AG08395 (cell line): ENCODE results near the gene MCF2L.

Experiments used
- DNase-seq: peaks from one replicate; pipeline ENCODE4 v3.0.0; 2012; ENCODE audit warnings: mixed read lengths, low spot score

MCF2L gene

DNA sequence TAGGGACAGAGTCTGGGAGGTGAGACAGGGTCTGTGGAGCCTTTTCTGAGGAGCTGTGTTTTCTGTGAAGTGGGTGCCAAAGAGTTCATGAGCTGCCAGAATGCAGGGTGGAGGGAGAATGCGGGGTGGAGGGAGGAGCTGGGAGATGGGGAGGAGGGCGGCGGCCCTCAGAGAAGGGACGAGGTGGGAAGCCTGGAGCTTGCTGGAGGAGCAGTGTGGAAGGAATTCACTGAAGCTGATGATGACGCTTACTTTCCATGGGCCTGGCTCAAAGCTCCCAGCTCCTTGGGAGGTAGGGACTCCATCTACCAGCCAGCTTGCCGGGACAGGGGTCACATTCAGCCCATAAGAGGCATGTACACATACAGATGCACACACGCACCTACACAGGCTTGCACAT lies 62.5 kb downstream of the MCF2L start:
- DNase-seq: no peak

DNA sequence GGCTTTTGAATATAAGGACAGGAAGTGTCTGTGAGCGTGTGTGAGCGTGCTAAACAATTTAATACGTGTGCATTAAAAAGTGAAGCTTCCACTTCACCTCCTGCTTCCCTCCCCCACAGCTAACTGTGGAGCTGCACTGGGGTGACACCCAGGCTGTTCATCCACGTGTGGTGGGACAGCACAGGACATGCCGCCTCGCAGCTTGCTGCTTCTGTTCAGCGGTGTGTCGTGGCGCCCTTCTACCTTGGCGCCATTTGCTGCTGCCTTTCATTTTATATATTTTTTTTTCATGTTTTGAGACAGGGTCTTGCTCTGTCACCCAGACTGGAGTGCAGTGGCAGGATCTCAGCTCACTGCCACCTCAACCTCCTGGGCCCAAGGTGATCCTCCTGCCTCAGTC lies 63.3 kb downstream of the MCF2L start:
- no peak for DNase-seq

DNA sequence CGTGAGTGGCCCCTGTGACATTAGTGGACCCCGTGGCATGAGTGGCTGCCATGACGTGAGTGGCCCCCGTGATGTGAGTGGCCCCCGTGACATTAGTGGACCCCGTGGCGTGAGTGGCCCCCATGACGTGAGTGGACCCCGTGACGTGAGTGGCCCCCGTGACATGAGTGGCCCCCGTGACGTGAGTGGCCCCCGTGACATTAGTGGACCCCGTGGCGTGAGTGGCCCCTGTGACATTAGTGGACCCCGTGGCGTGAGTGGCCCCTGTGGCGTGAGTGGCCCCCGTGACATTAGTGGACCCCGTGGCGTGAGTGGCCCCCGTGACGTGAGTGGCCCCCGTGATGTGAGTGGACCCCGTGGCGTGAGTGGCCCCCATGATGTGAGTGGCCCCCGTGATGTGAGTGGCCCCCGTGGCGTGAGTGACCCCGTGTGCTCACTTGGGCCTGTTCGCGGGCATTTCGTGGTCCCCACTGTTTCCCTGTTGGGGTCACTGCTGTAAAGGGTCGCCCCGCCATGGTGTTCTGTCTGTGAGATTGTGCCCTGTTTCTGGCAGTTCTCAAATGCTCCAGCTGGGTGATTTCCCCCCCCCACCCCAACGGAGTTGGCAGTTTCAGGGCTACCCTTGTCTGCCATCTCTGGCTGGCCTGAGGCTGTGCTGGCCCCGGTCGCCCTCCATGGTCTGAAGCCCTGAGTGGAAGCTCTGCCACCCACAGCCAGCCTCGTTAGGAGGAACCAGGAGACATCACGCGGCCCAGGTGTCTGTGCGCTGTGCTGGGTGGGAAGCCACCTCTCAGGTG lies 64.2 kb downstream of the MCF2L start:
- no peak for DNase-seq

DNA sequence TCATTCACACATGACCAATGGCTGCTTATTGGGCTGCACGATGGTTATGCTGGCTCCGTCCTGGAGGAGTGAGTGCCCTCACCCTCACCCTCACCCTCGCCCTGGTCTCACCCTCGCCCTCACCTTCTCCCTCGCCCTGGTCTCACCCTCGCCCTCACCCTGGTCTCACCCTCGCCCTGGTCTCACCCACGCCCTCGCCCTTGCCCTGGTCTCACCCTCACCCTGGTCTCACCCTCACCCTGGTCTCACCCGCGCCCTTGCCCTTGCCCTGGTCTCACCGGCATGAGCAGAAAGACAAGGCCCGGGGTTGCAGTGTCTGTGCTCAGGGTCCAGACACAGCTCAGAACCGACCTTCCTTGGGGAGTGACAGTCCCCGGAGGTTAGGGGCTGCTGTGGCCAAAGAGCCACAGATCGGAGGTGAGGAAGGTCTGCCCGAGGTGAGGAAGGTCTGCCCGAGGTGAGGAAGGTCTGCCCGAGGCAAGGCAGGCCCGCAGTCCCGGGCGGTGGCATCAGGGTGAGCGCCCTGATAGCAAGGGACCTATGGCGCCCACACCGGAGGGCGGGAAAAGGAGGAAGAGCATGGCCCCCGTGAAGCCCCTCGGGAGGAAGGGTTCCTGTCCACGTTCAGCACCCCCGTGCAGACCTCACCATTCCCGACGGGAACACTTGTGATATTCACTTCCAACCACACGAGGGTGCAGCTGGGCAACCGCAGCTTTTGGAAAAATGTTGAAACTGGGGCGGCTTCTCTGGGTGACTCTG lies 65.6 kb downstream of the MCF2L start:
- DNase-seq: no peak

DNA sequence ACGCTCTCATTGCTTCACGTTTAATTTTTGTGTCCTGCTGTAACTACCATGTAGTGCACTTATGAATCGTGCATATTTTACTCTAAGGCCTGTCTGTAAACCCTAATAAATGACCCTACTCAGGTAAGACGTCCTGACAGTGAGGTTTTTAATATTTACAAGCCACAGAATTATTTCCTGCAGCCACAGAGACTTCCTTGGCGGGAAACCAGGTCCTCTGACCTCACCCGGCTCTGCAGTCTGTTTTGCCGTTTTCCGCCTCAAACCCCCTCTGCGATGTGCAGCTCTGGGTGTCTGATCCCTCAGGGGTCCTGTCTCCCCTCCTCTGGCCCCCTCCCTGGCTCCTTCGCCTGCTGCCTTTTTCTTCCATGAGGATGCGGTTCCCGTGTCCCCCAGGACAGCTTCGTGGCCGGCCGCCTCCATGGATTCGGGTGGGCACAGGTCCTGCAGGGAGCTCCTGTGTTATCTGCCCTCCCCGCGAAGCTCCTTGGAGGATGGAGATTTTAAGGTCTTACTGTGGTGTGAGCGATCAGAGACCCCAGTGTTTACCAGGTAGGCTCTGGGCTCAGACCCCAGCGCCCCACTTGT lies 66.3 kb downstream of the MCF2L start:
- peak; percentile 88 for DNase-seq

DNA sequence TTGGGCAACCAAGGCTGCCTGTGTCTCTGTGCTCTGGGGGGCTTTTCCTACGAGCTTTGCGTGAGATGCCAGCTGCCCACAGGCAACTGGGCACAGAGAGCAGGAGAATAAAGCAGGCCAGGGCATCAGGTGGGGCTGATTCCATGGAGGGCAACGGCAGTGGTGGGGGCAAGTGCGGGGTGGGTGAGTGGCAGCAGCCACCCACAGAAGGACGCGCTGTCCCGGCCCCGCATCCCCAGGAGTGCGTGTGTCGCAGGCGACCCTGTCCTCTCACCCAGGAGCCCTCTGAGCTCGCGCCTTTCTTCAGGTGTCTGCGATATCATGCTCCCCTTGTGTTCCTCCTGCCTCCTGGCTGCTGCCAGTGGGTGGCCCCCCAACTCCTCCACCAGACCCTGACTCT lies 67.4 kb downstream of the MCF2L start:
- no peak for DNase-seq

DNA sequence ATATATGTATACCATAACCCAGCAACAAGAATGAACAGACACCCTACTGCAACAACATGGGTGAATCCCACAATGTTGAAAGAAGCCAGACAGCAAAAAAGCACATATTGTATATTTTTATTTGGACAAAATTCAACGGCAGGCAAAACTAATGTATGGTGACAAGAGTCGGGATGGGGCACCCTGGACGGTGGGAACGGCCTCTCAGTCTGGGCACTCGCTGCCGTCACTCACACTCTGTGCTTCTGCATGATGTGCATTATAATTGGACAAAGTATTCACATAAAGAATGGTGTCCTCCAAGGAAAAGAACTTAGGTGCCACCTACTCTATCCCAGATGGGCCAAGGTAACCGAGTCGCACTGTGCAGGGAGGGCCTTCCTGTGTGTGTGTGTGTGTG lies 71.0 kb downstream of the MCF2L start:
- no peak for DNase-seq

DNA sequence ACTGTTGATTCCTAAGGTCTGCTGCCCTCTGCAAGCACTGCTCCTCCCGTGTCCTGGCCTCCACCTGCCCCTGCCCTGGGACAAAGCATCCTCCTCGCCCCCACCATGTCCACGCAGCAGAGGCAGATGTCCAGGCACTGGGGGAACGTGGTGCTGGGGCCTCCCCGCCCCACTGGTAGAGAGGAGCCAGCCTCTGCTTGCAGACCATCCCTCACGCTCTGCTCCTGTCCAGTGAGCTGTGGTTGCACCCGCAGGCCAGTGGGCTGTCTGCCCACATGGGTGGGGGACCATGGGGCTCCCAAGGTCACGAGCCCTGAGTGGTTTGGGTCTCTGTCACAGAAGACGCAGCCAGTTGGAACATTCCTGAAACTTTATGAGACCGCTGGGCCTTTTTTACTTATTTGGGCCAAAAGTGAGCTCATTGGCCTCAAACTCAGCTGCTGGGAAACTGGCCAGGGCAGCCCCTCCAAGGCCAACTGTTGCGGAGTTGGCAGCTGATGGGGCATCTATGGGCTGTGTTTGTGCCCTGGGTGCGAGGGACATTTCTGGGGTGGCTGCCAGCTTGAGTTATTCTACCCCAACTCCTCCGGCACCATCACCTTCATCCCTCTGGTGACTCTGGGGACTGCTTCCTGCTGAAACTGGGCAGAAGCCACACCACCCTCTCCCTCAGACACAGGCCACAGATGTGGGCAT lies 71.7 kb downstream of the MCF2L start:
- no peak for DNase-seq

DNA sequence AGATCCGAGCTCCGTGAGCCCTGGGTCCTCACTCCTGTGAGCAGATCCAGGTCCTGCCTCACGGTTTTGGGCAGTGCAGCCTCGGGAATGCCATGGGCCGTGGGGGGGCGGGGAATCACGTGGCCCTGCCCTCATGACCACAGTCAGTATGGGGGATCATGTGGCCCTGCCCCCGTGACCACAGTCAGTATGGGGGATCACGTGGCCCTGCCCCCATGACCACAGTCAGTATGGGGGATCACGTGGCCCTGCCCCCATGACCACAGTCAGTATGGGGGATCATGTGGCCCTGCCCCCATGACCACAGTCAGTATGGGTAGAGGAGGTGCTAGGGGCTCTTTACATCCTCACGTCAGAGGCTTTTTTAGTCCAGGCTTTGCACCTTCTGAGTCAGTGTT lies 72.3 kb downstream of the MCF2L start:
- no peak for DNase-seq

DNA sequence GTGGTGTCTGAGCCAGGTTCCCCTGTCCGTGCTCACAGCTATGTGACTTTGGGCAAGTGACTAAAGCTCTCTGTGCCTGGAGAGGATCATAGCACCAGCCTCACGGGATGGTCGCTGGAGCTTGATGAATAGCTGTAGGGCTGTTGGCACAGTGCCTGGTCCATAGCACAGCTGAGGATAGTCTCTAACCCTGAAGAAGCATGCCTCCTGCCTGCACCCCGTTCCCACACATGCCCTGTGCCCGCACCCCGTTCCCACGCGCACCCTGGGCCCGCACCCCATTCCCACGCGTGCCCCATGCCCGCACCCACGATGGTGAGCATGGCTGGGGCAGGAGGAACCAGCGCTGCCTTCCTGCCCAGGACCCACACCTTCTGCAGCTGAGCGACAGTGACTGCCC lies 72.9 kb downstream of the MCF2L start:
- no peak for DNase-seq

DNA sequence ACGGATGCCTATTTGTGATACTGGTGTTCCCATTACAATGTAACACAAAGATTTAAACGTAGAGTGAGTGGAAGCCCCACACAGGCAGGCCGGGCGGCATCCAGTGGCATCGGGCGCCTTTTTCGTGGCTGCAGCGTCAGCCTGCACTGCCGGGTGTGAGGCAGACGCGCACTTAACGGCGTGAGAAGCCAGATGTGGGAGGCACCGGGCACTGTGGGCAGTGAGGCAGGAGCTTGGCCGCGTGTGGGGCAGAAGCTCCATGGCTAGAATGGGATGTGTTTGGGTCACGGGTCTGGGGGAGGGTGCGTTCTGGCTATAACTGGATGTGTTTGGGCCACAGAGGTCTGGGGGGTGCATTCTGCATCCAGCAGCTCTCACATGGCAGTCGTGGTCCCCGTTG lies 73.4 kb downstream of the MCF2L start:
- no peak for DNase-seq

DNA sequence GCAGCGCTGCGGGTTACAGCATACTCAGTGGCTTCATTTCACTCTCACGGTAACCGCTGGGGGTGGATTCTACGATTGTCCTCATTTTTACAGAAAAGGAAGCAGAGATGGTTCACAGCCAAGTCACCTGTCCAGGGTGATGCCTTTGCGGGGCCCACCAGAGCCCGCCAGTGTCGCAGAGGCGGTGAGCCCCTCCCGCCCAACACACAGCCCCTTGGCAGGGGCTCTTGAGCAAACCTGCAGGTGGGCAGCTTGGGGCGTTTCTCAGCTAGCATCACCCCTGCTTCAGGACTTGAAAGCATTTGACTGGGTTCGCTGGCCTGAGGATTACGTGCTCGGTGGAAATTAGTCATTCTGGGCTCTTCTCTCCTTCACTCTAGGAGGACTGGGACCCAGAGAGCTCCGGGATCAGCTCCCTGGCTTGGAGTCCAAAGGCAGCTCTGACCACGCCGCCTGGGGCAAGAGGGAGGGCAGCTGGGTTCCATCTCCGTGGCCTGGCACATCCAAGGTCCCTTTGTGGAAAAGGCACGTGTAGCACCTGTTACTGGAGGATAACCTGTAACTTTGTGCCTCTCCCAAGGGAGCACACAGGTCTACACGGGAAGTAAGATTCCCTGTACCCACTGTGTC lies 74.1 kb downstream of the MCF2L start:
- no peak for DNase-seq

DNA sequence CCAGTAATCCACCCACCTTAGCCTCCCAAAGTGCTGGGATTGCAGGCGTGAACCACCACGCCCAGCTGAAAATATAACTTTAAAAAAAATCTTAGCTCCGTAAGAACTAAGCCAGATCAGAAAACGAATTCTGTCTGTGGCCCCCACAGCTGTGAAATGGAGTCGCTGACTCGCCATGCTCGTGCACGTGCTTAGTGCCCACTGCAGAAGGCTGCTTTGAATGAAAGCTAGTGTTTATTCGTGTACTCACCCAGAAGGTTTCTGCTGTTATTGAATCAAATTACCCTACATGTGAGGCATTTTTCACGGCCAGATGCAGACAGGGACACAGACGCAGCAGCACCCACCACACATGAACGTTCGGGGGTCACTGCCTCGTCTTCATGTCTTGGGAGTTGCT lies 74.9 kb downstream of the MCF2L start:
- DNase-seq: no peak

DNA sequence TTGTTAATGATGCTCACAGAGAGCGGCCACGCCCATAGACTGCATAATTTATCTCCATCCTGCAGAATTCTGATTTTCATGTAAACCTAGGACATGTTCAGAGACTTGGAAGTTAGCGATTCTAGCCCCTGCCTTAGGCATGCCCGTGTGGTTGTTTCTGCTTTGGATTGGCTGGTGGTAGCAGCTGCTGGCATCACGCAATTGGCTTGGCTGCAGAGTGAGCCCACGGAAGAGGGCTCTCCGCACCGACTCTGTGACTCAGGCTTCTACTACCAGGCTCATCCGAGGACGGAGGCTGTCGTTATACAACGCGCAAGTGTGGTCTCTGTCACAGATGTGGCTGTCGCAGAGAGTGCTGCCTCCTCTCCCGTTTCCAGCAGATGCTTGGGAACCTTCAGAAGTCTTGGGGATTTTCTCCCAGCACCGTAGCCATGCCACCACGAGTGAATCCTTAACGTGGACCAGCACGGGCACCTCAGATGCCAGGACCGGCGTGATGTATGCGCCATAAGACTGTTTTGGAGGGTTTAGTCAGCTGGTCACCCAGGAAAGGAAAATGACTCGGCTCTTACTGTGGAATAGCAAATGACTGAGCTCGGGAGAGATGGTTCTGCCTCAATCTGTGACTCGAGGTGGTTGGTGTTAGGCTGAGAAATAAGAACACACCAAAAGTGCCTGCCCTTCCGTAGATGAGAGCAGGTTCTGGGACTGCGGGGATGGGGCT lies 75.5 kb downstream of the MCF2L start:
- DNase-seq: peak; percentile 91

DNA sequence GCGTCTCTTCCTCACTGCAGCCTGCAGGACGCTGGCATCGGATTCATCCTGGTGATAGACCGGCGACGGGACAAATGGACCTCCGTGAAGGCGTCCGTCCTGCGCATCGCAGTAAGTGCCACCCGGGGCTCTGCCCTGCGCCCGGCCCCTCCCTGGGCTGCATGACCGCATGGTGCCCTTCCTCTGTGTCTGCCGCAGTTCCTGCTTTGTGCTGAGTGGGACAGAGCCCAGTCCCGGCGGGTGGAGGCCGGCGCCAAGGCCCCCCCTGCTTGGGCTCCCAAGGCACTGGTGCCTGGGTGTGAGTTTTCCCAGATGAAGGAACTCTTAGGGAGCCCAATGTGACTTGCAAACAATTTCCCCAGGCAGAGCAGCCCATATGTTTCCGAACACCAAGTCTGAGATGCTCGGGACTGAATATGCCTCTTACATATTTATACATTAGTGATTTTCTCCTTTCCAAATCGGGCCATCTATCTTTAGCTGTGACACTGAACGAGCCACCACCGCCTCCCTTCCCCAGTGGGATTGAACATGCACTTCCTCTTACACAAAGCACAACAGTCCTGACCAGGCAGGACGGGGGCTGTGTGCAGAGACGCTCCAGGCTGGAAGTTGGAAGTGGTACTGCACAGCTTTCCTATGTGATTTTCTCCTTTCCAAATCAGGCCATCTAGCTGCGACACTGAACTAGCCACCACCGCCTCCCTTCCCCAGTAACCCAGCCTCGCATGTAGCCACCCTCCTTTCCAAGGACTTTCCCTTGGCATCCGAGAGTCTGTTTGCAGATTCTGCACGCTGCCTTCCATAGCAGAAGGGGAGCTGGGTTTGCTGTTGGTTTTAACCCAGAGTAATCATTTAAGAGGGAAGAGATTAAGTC lies 76.5 kb downstream of the MCF2L start:
- DNase-seq: no peak

DNA sequence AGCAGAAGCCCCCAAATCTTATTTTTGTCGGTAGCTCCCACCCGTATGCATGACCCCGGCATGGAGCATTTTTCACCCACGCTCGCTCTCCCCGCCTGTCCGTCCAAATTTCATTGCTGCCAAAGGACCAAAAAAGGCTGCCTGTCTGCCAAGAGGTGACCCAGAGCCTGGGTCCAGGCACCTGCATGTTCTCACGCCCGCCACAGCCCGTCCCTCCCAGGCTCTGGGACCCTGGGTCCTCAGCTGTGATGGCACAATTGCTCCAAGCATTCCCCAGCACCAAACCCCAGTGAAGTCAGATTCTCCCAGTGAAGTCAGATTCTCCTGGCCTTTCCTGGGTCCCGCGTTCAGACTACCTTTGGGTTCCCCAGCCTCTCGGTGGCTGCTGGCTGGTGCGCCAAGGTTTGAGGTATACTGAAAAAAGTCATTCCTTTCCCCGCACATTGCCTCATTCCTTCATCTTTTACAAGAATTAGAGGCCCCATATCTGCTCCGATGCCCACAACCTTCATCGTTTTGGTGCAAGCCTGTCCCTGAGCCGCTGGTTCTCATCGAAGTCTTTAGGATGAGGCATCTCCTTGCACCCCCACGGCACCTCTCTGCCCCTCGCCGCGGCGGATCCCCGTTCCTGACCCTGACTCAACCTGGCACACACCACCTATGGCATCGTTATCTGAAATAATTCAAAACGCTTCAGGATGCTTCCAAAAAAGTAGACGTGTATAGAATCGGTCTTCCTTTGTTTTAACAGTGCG lies 77.3 kb downstream of the MCF2L start:
- no peak for DNase-seq

DNA sequence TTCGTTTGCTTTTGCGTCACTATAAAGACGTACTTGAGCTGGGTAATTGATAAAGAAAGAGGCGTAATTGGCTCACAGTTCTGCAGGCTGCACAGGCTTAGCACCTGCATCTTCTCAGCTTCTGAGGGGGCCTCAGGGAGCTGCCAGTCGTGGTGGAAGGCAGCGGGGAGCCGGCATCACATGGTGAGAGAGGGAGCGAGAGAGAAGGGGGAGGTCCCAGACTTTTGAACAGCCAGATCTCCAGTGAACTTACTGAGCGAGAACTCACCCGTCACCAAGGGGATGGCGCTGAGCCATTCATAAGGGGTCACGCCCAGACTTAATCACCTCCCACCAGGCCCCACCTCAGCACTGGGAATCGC lies 77.8 kb downstream of the MCF2L start:
- DNase-seq: no peak

DNA sequence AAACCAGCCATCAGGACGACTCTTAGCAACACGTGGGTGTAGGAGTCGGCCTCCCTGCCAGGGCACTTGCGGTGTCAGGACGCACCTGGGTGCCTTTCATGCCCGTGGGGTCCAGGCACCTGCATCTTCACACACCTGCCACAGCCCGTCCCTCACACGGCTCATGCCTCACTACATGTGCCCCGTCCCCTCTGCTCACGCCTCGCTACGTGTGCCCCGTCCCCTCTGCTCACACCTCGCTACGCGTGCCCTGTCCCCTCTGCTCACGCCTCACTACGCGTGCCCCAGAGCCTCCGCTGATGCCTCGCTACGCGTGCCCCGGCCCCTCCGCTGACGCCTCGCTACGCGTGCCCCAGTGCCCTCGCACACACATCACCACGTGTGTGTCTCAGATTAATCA lies 78.6 kb downstream of the MCF2L start:
- no peak for DNase-seq

DNA sequence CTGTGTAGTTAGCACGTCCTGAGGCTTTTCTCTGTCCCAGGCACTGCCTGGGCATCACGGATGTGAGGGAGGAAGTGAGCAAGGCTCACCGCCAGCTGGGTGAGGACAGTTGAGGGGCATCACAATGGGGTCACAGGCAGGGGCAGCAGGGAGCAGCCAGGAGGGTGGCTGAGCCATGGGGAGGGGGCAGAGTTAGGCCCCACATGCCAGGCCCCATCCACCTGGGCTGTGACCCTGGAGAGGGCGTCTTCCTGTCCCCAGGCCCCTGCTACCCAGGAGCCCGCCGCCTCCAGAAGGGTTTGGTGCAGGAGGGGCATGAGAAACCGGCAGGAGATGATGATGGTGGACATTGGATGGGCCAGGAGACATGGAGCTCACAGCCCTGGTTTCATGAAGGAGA lies 79.8 kb downstream of the MCF2L start:
- DNase-seq: no peak

DNA sequence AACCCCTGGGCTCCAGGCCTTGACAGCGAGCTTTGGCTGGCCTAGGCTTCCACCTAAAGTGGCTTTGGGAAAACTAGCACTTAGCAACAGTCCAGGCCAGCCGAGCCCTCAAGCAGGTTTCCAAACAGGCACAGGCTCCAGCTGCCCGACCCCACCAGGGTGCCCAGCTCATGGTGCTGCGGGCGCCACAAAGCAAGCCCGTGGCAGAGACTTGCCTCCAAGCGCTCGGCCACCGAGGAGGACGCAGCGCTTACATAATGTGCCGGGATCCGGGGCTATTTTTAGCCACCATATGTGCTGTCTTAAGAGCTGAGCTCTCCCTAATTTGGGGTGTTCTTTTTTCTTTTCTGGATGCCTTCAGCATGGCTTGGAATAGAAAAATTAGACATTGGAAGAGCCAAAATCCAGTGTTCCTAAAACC lies 80.5 kb downstream of the MCF2L start:
- peak; percentile 28 for DNase-seq
